RPMI8226 (cell line): ENCODE data around the gene UBE2Q1.
A peak's percentile ranks its signal among the peaks of the same experiment; 100 is the strongest.

Source experiments
- DNase-seq: peaks from one replicate; pipeline ENCODE4 v3.0.0-alpha.2; 2015

The UBE2Q1 gene

GRCh38 chr1:154575951-154576566 lies 17.6 kb upstream of the UBE2Q1 start:
- DNase-seq, result no peak

GRCh38 chr1:154575147-154575927 lies 16.9 kb upstream of the UBE2Q1 start:
- no peak for DNase-seq

- peak; percentile 91 for DNase-seq
Observed at GRCh38 chr1:154574716-154575115, 16.3 kb upstream of the UBE2Q1 start.

GRCh38 chr1:154573168-154573510 lies 14.7 kb upstream of the UBE2Q1 start:
- DNase-seq, result no peak

- no peak for DNase-seq
Observed at GRCh38 chr1:154572468-154573167, 14.2 kb upstream of the UBE2Q1 start.

GRCh38 chr1:154571964-154572288 lies 13.5 kb upstream of the UBE2Q1 start:
- no peak for DNase-seq

- no peak for DNase-seq
Observed at GRCh38 chr1:154571244-154571963, 12.9 kb upstream of the UBE2Q1 start.

GRCh38 chr1:154568157-154568815 lies 9.8 kb upstream of the UBE2Q1 start:
- DNase-seq, result no peak

GRCh38 chr1:154567386-154568156 lies 9.1 kb upstream of the UBE2Q1 start, which contains the start of gene CHRNB2:
Gene CHRNB2, plus strand, starts transcription at chr1:154567778. Its CDS starts 267 bp downstream, at chr1:154568045.
- DNase-seq, result peak; percentile 85

GRCh38 chr1:154565876-154566275 lies 7.4 kb upstream of the UBE2Q1 start:
- DNase-seq, result no peak

GRCh38 chr1:154559466-154560044 lies 1.1 kb upstream of the UBE2Q1 start:
- peak; percentile 94 for DNase-seq

GRCh38 chr1:154558720-154559465 lies 431 bp upstream of the UBE2Q1 start:
- DNase-seq, result peak; percentile 100

- DNase-seq, result peak; percentile 19
Observed at GRCh38 chr1:154557248-154557938, 1.1 kb downstream of the UBE2Q1 start.

GRCh38 chr1:154556422-154556821 lies 2.0 kb downstream of the UBE2Q1 start:
- DNase-seq, result no peak

GRCh38 chr1:154553056-154554030 lies 5.1 kb downstream of the UBE2Q1 start:
- no peak for DNase-seq

GRCh38 chr1:154552036-154552435 lies 6.4 kb downstream of the UBE2Q1 start:
- no peak for DNase-seq

- no peak for DNase-seq
Observed at GRCh38 chr1:154551474-154551873, 7.0 kb downstream of the UBE2Q1 start.

GRCh38 chr1:154550657-154551056 lies 7.8 kb downstream of the UBE2Q1 start:
- DNase-seq, result no peak

- DNase-seq, result no peak
Observed at GRCh38 chr1:154550070-154550469, 8.4 kb downstream of the UBE2Q1 start.
